ENCODE data around the gene REEP1. TPM values are rescaled to one million over a fixed set of nuclear protein-coding genes. Genes with fewer than 3 reads are reported as not detected.

The REEP1 gene
- total and polyA plus RNA-seq, 2 experiments from 2014 or later, result 21.5 to 26.5 TPM

DNA sequence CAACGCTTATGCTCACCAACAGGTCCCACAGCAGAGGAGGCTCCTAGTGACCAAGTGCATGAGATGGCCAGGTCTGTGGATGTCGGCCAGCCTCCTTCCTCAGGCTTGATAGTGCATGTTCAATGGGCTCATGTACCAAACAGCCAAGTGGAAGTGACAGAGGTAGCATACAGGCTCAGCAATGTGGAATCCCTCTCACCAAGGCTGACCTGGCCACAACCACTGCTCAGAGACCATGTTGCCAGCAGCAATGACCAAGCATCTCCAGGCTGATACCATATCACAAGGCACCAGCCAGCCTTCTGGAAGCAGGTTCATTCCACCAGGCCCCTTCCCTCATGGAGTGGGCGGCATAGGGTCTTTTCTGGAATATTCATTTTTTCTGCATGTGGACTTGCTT is 61.5 kb downstream of the REEP1 start:
- no peak overlapping the region for H2AFZ ChIP-seq

DNA sequence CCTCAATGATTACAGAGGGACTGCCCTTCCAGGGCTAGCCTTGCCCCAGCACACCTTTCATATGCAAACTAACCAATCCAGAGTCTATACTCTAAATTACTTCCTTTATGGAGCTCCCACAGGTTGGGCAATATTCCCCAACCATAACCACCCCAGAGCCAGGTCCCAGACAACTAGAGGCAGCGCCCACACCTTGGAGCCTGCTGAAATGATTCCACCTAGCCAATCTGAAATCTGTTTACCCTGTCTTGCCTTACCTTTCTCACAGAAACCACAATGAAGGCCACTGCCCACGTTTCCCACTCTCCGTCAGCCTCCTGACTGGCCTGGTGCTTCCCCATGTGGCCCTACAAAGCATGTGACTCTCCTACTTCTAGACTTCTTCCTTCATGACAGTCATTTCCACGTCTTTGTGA is 62.0 kb downstream of the REEP1 start:
- H3K36me3 ChIP-seq (replicated peaks; ENCODE audit: insufficient read depth, low read depth), result no peaks in the 10 kb centered on the region
- no peak overlapping the region for H3K4me2 ChIP-seq
- WGBS (ENCODE audit: low lambda C conversion rate, missing lambda C conversion rate), result 79% methylated on average over 4 of the region's 4 CpGs
- H3K4me3 ChIP-seq, result no peak overlapping the region
- no peaks in the 10 kb centered on the region for H3K79me2 ChIP-seq
- H4K20me1 ChIP-seq (ENCODE audit: insufficient read depth, poor library complexity, severe bottlenecking), result no peaks in the 10 kb centered on the region
- peak overlapping the region; percentile 67 for H3K27ac ChIP-seq
- DNase-seq (ENCODE audit: low spot score), result no peak
- peaks cover 12% of the 10 kb centered on the region for H3K4me1 ChIP-seq (ENCODE audit: insufficient read depth)
- TF ChIP-seq EZH2phosphoT487 (IDR thresholded peaks at IDR 0.05; ENCODE audit: low read depth, severe bottlenecking, unreplicated experiment) (no peak), EZH2 (IDR thresholded peaks at IDR 0.05; ENCODE audit: borderline replicate concordance) (no peak)
- TF ChIP-seq, protein P1, sequence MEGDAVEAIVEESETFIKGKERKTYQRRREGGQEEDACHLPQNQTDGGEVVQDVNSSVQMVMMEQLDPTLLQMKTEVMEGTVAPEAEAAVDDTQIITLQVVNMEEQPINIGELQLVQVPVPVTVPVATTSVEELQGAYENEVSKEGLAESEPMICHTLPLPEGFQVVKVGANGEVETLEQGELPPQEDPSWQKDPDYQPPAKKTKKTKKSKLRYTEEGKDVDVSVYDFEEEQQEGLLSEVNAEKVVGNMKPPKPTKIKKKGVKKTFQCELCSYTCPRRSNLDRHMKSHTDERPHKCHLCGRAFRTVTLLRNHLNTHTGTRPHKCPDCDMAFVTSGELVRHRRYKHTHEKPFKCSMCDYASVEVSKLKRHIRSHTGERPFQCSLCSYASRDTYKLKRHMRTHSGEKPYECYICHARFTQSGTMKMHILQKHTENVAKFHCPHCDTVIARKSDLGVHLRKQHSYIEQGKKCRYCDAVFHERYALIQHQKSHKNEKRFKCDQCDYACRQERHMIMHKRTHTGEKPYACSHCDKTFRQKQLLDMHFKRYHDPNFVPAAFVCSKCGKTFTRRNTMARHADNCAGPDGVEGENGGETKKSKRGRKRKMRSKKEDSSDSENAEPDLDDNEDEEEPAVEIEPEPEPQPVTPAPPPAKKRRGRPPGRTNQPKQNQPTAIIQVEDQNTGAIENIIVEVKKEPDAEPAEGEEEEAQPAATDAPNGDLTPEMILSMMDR (IDR thresholded peaks at IDR 0.05; ENCODE audit: poor library complexity), result no peak
- no peaks in the 10 kb centered on the region for H3K9me2 ChIP-seq (replicated peaks; ENCODE audit: insufficient read depth)
- no peak overlapping the region for H2AFZ ChIP-seq
- no peaks in the 10 kb centered on the region for H3K27me3 ChIP-seq
- no peaks in the 10 kb centered on the region for H3K9me3 ChIP-seq (ENCODE audit: low read depth)

More for the DNA sequence above, 61.5 kb downstream of the REEP1 start:
- TF ChIP-seq EZH2 (IDR thresholded peaks at IDR 0.05; ENCODE audit: borderline replicate concordance), result no peak
- no peak for TF ChIP-seq EZH2phosphoT487 (IDR thresholded peaks at IDR 0.05; ENCODE audit: low read depth, severe bottlenecking, unreplicated experiment)
- TF ChIP-seq, protein P1 (IDR thresholded peaks at IDR 0.05; ENCODE audit: poor library complexity), result no peak
- 94% methylated on average over 3 of the region's 3 CpGs for WGBS (ENCODE audit: low lambda C conversion rate, missing lambda C conversion rate)
- peak overlapping the region; percentile 67 for H3K27ac ChIP-seq
- H3K4me3 ChIP-seq, result no peak overlapping the region
- no peaks in the 10 kb centered on the region for H3K36me3 ChIP-seq (replicated peaks; ENCODE audit: insufficient read depth, low read depth)
- no peaks in the 10 kb centered on the region for H3K9me3 ChIP-seq (ENCODE audit: low read depth)
- DNase-seq (ENCODE audit: low spot score), result no peak
- peaks cover 12% of the 10 kb centered on the region for H3K4me1 ChIP-seq (ENCODE audit: insufficient read depth)
- H3K27me3 ChIP-seq, result no peaks in the 10 kb centered on the region
- no peaks in the 10 kb centered on the region for H3K79me2 ChIP-seq
- no peak overlapping the region for H3K4me2 ChIP-seq
- H3K9me2 ChIP-seq (replicated peaks; ENCODE audit: insufficient read depth), result no peaks in the 10 kb centered on the region
- H4K20me1 ChIP-seq (ENCODE audit: insufficient read depth, poor library complexity, severe bottlenecking), result no peaks in the 10 kb centered on the region

DNA sequence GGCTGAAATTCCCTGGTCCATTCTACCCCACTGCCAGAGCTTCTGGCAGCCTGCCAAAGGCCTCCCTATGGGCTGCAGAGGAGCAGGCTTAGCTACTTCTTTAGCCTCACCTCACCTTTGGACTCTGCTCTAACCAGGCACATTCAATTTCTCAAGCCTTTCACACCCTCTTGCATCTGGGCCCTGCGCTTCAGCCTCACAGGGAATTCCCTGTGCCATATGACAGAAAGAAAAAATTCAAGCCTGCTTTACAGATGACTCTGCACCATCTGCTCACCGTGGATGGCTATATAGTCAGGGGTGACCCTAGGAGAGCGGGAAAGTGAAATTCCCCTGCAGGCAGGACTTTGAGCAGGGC is 62.5 kb downstream of the REEP1 start:
- H4K20me1 ChIP-seq (ENCODE audit: insufficient read depth, poor library complexity, severe bottlenecking), result no peaks in the 10 kb centered on the region
- no peaks in the 10 kb centered on the region for H3K9me3 ChIP-seq (ENCODE audit: low read depth)
- no peaks in the 10 kb centered on the region for H3K79me2 ChIP-seq
- peak; percentile 88 for DNase-seq (ENCODE audit: low spot score)
- H3K27me3 ChIP-seq, result no peaks in the 10 kb centered on the region
- H3K9me2 ChIP-seq (replicated peaks; ENCODE audit: insufficient read depth), result no peaks in the 10 kb centered on the region
- H3K27ac ChIP-seq, result peak overlapping the region; percentile 67
- 53% methylated on average over 3 of the region's 3 CpGs for WGBS (ENCODE audit: low lambda C conversion rate, missing lambda C conversion rate)
- H3K36me3 ChIP-seq (replicated peaks; ENCODE audit: insufficient read depth, low read depth), result no peaks in the 10 kb centered on the region
- TF ChIP-seq EZH2phosphoT487 (IDR thresholded peaks at IDR 0.05; ENCODE audit: low read depth, severe bottlenecking, unreplicated experiment) (no peak), EZH2 (IDR thresholded peaks at IDR 0.05; ENCODE audit: borderline replicate concordance) (no peak)
- no peak overlapping the region for H2AFZ ChIP-seq
- H3K4me1 ChIP-seq (ENCODE audit: insufficient read depth), result peaks cover 12% of the 10 kb centered on the region
- no peak overlapping the region for H3K4me3 ChIP-seq
- H3K4me2 ChIP-seq, result no peak overlapping the region

DNA sequence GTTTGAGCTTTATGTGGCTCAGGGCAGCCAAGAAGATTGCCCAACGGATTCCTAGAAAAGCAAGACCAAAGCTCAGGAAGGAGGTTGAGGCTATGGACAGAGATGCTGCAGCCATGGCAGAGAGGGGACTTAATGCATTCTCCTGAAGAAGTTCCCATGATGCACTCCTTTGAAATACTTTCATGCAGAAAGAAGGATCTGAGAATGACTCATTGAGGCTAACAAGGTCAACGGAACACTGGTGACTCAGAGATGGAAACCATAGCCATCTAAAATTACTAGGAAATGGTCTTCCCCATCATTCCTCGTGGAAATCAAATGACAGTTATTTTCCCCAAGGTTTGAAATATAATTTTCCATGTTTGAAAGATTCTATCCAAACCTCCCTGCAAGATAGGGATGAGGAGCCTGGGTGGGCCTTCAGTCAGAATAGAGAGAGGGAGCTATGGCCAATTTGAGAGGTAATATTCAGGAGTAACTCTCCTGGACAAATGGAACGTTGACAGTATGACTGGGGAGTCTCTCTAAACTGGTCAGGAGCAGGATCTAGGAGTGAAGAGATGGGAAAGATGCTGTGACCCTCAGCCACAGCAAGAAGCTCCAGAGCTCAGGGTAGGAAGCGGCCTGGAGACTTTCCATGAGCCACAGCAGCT is 63.0 kb downstream of the REEP1 start:
- peaks cover under 1% of the 10 kb centered on the region for H3K36me3 ChIP-seq (replicated peaks; ENCODE audit: insufficient read depth, low read depth)
- TF ChIP-seq EZH2phosphoT487 (IDR thresholded peaks at IDR 0.05; ENCODE audit: low read depth, severe bottlenecking, unreplicated experiment) (no peak), EZH2 (IDR thresholded peaks at IDR 0.05; ENCODE audit: borderline replicate concordance) (no peak)
- TF ChIP-seq, protein P1 (IDR thresholded peaks at IDR 0.05; ENCODE audit: poor library complexity), result no peak
- H3K9me2 ChIP-seq (replicated peaks; ENCODE audit: insufficient read depth), result no peaks in the 10 kb centered on the region
- H3K9me3 ChIP-seq (ENCODE audit: low read depth), result no peaks in the 10 kb centered on the region
- no peaks in the 10 kb centered on the region for H3K79me2 ChIP-seq
- no peak overlapping the region for H3K4me2 ChIP-seq
- H4K20me1 ChIP-seq (ENCODE audit: insufficient read depth, poor library complexity, severe bottlenecking), result no peaks in the 10 kb centered on the region
- no peak overlapping the region for H3K4me3 ChIP-seq
- H3K27me3 ChIP-seq, result no peaks in the 10 kb centered on the region
- DNase-seq (ENCODE audit: low spot score), result no peak
- WGBS (ENCODE audit: low lambda C conversion rate, missing lambda C conversion rate), result 77% methylated on average over 5 of the region's 5 CpGs
- peaks cover 12% of the 10 kb centered on the region for H3K4me1 ChIP-seq (ENCODE audit: insufficient read depth)
- H3K27ac ChIP-seq, result peak overlapping the region; percentile 27
- H2AFZ ChIP-seq, result no peak overlapping the region

All from hepatocyte (in vitro differentiated cells).